DND-41 (cell line): ENCODE data around the gene IFNL4.

Source experiments
- ATAC-seq: fragments of 200-7000 bp; cut with Tn5 transposase; 3 replicates; pipeline ENCODE4 v1.9.1; 2021; ENCODE audit warnings: low read depth; ENCODE audit not compliant: insufficient read depth
- DNase-seq: peaks from one replicate; pipeline ENCODE4 v3.0.0-alpha.2; 2020
- H2AFZ ChIP-seq: 2 replicates; pipeline ENCODE4 v1.6.0; 2012; ENCODE audit warnings: low read depth, low read length
- H3K27ac ChIP-seq: 2 replicates; pipeline ENCODE4 v1.5.1; 2012; ENCODE audit warnings: low read length, inconsistent platforms
- H3K27me3 ChIP-seq: fragments of 200-600 bp; sonication (generic); 2 replicates; pipeline ENCODE4 v1.6.0; 2012; ENCODE audit warnings: low read length, mild to moderate bottlenecking, inconsistent platforms; ENCODE audit not compliant: insufficient read depth, poor library complexity
- H3K36me3 ChIP-seq: 2 replicates; pipeline ENCODE4 v1.5.1; 2012; ENCODE audit warnings: low read length, inconsistent platforms; ENCODE audit not compliant: insufficient read depth
- H3K4me1 ChIP-seq: 2 replicates; pipeline ENCODE4 v1.5.1; 2012; ENCODE audit warnings: mild to moderate bottlenecking, low read length; ENCODE audit not compliant: insufficient read depth
- H3K4me2 ChIP-seq: 2 replicates; pipeline ENCODE4 v1.6.0; 2012; ENCODE audit warnings: mild to moderate bottlenecking, moderate library complexity, low read length, inconsistent platforms; ENCODE audit not compliant: insufficient read depth
- H3K4me3 ChIP-seq, 2 experiments: fragments of 200-600 bp in 1 of 2; shearing (Covaris generic) in 1 of 2; 2 replicates each; pipeline ENCODE4 v1.5.1; 2012 to 2016; ENCODE audit warnings: inconsistent platforms in 2 of 2, low read length in 2 of 2, mild to moderate bottlenecking in 2 of 2, low read depth in 1 of 2, moderate library complexity in 1 of 2
- H3K79me2 ChIP-seq: 2 replicates; pipeline ENCODE4 v1.6.0; 2012; ENCODE audit warnings: low read length, inconsistent platforms; ENCODE audit not compliant: insufficient read depth
- H3K9ac ChIP-seq: 2 replicates; pipeline ENCODE4 v1.6.0; 2012; ENCODE audit warnings: low read depth, mild to moderate bottlenecking, inconsistent platforms, low read length, moderate library complexity
- H3K9me3 ChIP-seq: 2 replicates; pipeline ENCODE4 v1.5.1; 2012; ENCODE audit warnings: low read length, moderate library complexity, mild to moderate bottlenecking, inconsistent platforms; ENCODE audit not compliant: insufficient read depth, severe bottlenecking
- H4K20me1 ChIP-seq: 2 replicates; pipeline ENCODE4 v1.6.0; 2012; ENCODE audit warnings: low read length; ENCODE audit not compliant: insufficient read depth
- CTCF ChIP-seq: IDR thresholded peaks from 2 replicates; pipeline ENCODE4 v1.5.1; 2012; ENCODE audit warnings: borderline replicate concordance, low read length, moderate library complexity, mild to moderate bottlenecking; ENCODE audit not compliant: poor library complexity, severe bottlenecking; ENCODE audit errors: extremely low read depth
- EZH2 ChIP-seq: IDR thresholded peaks from 3 replicates; pipeline ENCODE4 v1.6.1; 2012; ENCODE audit warnings: borderline replicate concordance, low read depth, mild to moderate bottlenecking, moderate library complexity, low read length, inconsistent platforms; ENCODE audit not compliant: severe bottlenecking

IFNL4 gene

DNA sequence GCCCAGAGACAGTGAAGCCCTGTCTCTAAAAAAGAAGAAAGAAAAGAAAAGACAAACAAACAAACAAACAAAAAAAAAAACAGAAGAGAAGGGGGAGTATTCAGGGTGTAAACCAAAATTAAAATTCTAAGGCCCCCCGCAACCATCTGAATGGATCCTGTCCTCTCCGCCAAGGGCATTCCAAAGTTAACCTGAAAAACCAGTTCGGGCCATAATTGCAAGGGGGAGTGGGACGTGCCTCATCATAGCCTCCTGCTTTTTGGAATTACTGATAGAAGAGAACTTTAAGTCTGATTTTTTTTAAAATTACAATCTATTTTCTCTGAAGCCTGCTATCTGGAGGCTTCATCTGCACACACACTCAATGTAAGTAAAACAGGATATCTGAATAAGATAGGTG, 13.8 kb upstream of the IFNL4 start:
- no peak overlapping the region for H2AFZ ChIP-seq
- DNase-seq = no peak
- H3K4me3 ChIP-seq = no peak overlapping the region
- H3K9ac ChIP-seq = no peak overlapping the region
- no peaks in the 10 kb centered on the region for H4K20me1 ChIP-seq
- ATAC-seq = no peak
- no peak overlapping the region for H3K4me2 ChIP-seq
- H3K27ac ChIP-seq = no peak overlapping the region
- no peaks in the 10 kb centered on the region for H3K36me3 ChIP-seq
- no peaks in the 10 kb centered on the region for H3K79me2 ChIP-seq
- peaks cover 2% of the 10 kb centered on the region for H3K27me3 ChIP-seq
- no peak for TF ChIP-seq CTCF
- no peak for TF ChIP-seq EZH2
- no peaks in the 10 kb centered on the region for H3K4me1 ChIP-seq
- no peaks in the 10 kb centered on the region for H3K9me3 ChIP-seq

DNA sequence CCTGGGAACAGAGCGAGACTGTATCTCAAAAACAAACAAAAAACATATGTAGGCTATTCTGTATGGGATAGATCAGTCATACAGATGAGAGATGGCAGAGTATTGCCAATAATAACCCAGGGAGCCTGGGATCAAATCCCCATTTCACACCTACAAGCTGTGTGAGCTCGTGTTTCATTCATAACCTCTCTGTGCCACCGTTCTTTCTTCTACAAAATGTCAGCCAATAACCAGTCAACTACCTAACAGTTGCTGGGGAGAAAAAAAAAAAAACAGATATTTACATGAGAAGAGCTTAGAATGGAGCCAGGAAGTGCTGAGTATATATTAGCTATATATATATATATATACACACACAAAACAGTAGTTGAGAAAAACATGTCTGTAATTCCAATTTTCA, 13.0 kb upstream of the IFNL4 start:
- Histone ChIP-seq H3K9ac (no peak overlapping the region), H4K20me1 (no peaks in the 10 kb centered on the region), H3K4me3 (no peak overlapping the region), H2AFZ (no peak overlapping the region), H3K27ac (no peak overlapping the region), H3K79me2 (no peaks in the 10 kb centered on the region), H3K27me3 (peaks cover 2% of the 10 kb centered on the region), H3K4me1 (no peaks in the 10 kb centered on the region), H3K9me3 (no peaks in the 10 kb centered on the region), H3K36me3 (no peaks in the 10 kb centered on the region), H3K4me2 (no peak overlapping the region)
- no peak for DNase-seq
- no peak for ATAC-seq
- TF ChIP-seq CTCF (no peak), EZH2 (no peak)

- TF ChIP-seq EZH2 (no peak), CTCF (no peak)
These were observed 8.6 kb upstream of the IFNL4 start for GRCh38 chr19:39257227-39257626.

More at GRCh38 chr19:39257227-39257626, 8.6 kb upstream of the IFNL4 start:
- no peaks in the 10 kb centered on the region for H3K79me2 ChIP-seq
- ATAC-seq (no peak), DNase-seq (no peak)
- H3K9ac ChIP-seq = no peak overlapping the region
- no peaks in the 10 kb centered on the region for H3K9me3 ChIP-seq
- H2AFZ ChIP-seq = no peak overlapping the region
- H3K27ac ChIP-seq = no peak overlapping the region
- H3K4me1 ChIP-seq = no peaks in the 10 kb centered on the region
- no peaks in the 10 kb centered on the region for H3K36me3 ChIP-seq
- no peak overlapping the region for H3K4me2 ChIP-seq
- H3K4me3 ChIP-seq = no peak overlapping the region
- H4K20me1 ChIP-seq = 0 out of 2 replicates have a peak, but pooled peaks cover 3% of the 10 kb centered on the region
- peaks cover 12% of the 10 kb centered on the region for H3K27me3 ChIP-seq
